ENCODE results near the gene SOST.

GRCh38 chr17:43784068-43784467, 25.5 kb upstream of the SOST start:
- no peak for TF ChIP-seq POLR2A (IDR thresholded peaks at IDR 0.05; ENCODE audit: low read depth, low read length)
- no peak for TF ChIP-seq SPI1 (IDR thresholded peaks at IDR 0.05; ENCODE audit: low read depth, low read length)
- no peak for TF ChIP-seq POLR2AphosphoS5 (IDR thresholded peaks at IDR 0.05; ENCODE audit: low read depth, low read length)
- no peak for TF ChIP-seq TAF1 (IDR thresholded peaks at IDR 0.05; ENCODE audit: low read depth, low read length)
- no peak for TF ChIP-seq PAX5 (IDR thresholded peaks at IDR 0.05; ENCODE audit: insufficient read depth, low read length, severe bottlenecking)

All from GM12891 (cell line).